ENCODE results near the gene GPD1L. TPM values are rescaled to one million over a fixed set of nuclear protein-coding genes. Genes with fewer than 3 reads are reported as not detected.

GPD1L gene
- total RNA-seq, 1 donor from 2014 or later: 16.6 TPM

- H3K4me3 Mint-ChIP-seq: no peak overlapping the region
- intact Hi-C loops (cut with micrococcal nuclease): no loop called here
- H3K27ac Mint-ChIP-seq: no peak overlapping the region
Observed at GRCh38 chr3:32200992-32201758, 94.8 kb downstream of the GPD1L start.

DNA sequence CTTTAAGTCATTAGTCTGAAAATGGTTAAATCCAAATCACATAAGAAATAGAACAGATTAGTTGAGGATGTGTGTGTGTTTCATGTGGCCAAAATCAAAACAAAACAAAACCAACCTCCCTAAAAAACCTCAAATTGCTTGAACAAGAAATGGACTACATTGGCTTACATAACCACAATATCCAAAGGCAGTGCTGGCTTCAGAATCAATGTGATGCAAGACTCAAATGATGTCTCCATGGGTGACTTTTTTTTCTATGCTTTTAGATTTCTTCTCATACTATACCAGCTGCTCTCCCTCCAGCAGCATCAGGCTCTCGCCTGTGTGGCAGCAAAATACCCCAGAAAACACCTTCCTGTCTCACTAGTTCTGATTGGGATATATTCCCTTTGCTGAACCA lies 96.1 kb downstream of the GPD1L start:
- no peak for DNase-seq (ENCODE audit: low spot score)
- Mint-ChIP-seq H3K36me3 (ENCODE audit: low read depth) (no peaks in the 10 kb centered on the region), H3K27ac (no peak overlapping the region), H3K4me1 (ENCODE audit: low read depth) (no peaks in the 10 kb centered on the region), H3K27me3 (ENCODE audit: insufficient read depth) (peaks cover 18% of the 10 kb centered on the region), H3K4me3 (no peak overlapping the region), H3K9me3 (no peaks in the 10 kb centered on the region)
- intact Hi-C loops (cut with micrococcal nuclease): no loop called here

More at GRCh38 chr3:32200992-32201758, 94.8 kb downstream of the GPD1L start:
- Mint-ChIP-seq H3K36me3 (ENCODE audit: low read depth) (no peaks in the 10 kb centered on the region), H3K9me3 (no peaks in the 10 kb centered on the region), H3K4me1 (ENCODE audit: low read depth) (no peaks in the 10 kb centered on the region), H3K27me3 (ENCODE audit: insufficient read depth) (peaks cover 22% of the 10 kb centered on the region)
- DNase-seq (ENCODE audit: low spot score): no peak

DNA sequence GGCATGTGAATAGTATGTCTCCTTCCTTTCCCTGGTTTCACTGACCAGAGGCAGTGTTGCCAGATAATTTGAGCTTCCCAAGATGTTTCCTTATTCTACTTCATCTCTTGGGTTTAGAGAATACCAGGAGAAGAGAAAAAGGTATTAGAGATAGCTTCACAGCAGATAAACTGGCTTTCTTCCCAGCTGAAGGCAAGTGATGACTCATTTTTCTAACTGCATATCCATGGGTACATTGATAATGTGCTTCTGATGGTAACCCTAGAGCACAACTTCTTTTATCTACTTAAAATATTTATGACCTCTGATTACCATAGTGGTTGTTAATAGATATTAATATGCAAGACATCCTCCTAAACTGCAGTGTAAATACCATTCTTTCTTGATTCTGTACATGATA lies 97.4 kb downstream of the GPD1L start:
- Mint-ChIP-seq H3K9me3 (no peaks in the 10 kb centered on the region), H3K27me3 (ENCODE audit: insufficient read depth) (peaks cover 16% of the 10 kb centered on the region), H3K36me3 (ENCODE audit: low read depth) (no peaks in the 10 kb centered on the region), H3K4me1 (ENCODE audit: low read depth) (no peaks in the 10 kb centered on the region), H3K27ac (no peak overlapping the region), H3K4me3 (no peak overlapping the region)
- DNase-seq (ENCODE audit: low spot score): no peak
- intact Hi-C loops (cut with micrococcal nuclease): no loop called here

DNA sequence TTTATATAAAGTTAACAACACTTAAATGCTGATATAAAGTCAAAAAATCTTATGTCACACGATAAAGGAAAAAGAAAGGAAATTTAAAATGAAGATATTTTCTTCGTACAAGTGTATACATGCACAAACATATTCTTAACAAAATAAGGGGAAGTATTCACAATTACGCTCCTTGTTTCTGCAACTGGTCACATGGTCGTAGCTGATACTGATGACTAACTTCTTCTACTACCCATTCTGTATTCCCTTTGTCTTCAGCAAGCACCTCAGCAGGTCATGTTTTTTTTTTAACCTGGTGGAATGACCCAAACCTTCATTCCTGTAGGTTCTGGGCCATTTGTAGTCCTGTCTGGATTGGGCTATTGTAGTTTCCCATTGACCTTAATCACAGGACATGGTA lies 102.0 kb downstream of the GPD1L start:
- intact Hi-C loops (cut with micrococcal nuclease): no loop called here
- no peak for DNase-seq (ENCODE audit: low spot score)
- Mint-ChIP-seq H3K27me3 (ENCODE audit: insufficient read depth) (peaks cover 4% of the 10 kb centered on the region), H3K27ac (no peak overlapping the region), H3K4me3 (no peak overlapping the region), H3K4me1 (ENCODE audit: low read depth) (no peaks in the 10 kb centered on the region), H3K9me3 (no peaks in the 10 kb centered on the region), H3K36me3 (ENCODE audit: low read depth) (no peaks in the 10 kb centered on the region)

DNA sequence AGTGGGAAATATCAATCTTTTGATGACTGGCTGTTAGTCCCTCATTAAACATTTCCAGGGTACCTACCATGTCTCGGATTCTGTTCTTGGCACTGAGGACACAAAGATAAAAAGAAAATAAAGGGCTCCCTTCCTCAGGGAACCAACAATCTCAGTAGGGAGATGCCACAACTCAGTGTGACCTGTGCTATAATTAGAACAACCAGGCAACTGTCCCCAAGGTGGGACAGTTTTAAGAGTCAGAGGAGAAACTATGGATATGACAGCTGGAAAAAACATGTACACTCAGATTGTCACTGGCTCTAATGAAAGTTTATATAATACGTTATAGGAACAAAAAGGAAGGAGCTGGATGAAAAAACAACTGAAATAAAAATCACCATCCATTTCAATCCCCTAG lies 108.8 kb downstream of the GPD1L start:
- Mint-ChIP-seq H3K4me1 (ENCODE audit: low read depth) (no peaks in the 10 kb centered on the region), H3K27ac (no peak overlapping the region), H3K4me3 (no peak overlapping the region), H3K9me3 (peaks cover 9% of the 10 kb centered on the region), H3K27me3 (ENCODE audit: insufficient read depth) (peaks cover 7% of the 10 kb centered on the region), H3K36me3 (ENCODE audit: low read depth) (no peaks in the 10 kb centered on the region)
- intact Hi-C loops (cut with micrococcal nuclease): no loop called here
- DNase-seq (ENCODE audit: low spot score): no peak

DNA sequence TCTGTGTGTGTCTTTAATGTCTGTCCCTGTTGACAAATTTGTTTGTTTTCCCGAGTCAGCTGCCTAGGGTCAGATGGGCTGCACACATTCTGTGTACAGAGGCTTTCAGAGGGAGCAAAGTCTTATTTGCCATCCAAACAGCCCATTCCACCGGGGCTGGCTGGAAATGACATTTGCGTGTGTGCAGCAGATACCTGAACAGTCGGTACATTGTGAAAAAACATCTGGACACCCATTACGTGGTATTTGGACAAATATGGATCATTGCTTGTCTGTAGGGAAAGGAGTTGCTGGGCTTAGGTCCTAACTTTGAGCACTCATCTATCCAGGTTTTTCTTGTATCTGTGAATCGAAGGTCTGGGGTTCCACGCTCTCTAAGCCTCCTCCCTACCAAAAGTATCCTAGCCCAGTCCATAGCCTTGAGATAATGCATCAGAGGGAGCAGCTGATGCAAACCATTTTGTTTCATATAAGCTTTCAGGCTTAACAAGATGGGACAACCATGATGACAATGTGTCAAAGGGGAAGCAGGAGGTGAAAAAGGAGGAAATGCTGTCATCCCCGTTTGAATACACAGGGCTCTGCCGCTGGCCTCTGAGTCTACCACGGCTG lies 109.9 kb downstream of the GPD1L start:
- no peaks in the 10 kb centered on the region for H3K36me3 Mint-ChIP-seq (ENCODE audit: low read depth)
- intact Hi-C loops (cut with micrococcal nuclease): no loop called here
- H3K9me3 Mint-ChIP-seq: peaks cover 13% of the 10 kb centered on the region
- no peak overlapping the region for H3K4me3 Mint-ChIP-seq
- no peak overlapping the region for H3K27ac Mint-ChIP-seq
- peaks cover 7% of the 10 kb centered on the region for H3K27me3 Mint-ChIP-seq (ENCODE audit: insufficient read depth)
- no peak for DNase-seq (ENCODE audit: low spot score)
- H3K4me1 Mint-ChIP-seq (ENCODE audit: low read depth): no peaks in the 10 kb centered on the region

DNA sequence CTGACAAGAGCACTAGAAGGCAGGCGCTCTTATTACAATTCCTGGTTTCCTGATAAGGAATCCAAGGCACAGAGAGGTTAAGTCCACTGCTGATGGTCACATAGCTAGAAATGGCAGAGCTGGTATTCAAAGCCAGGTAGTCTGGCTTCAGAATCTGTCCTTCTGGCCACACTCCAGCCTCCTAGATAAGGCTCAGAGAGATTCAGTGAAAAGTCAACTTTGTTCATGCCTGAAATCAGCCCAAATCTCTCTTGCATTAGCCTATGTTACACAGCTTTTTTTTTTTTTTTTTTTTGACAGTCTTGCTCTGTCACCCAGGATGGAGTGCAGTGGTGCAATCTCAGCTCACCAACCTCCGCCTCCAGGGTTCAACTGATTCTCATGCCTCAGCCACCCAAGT lies 110.9 kb downstream of the GPD1L start:
- H3K27ac Mint-ChIP-seq: no peak overlapping the region
- H3K36me3 Mint-ChIP-seq (ENCODE audit: low read depth): no peaks in the 10 kb centered on the region
- peaks cover 13% of the 10 kb centered on the region for H3K9me3 Mint-ChIP-seq
- peaks cover 7% of the 10 kb centered on the region for H3K27me3 Mint-ChIP-seq (ENCODE audit: insufficient read depth)
- no peaks in the 10 kb centered on the region for H3K4me1 Mint-ChIP-seq (ENCODE audit: low read depth)
- H3K4me3 Mint-ChIP-seq: no peak overlapping the region
- intact Hi-C loops (cut with micrococcal nuclease): no loop called here
- DNase-seq (ENCODE audit: low spot score): no peak

Other genes with a start within 250 kb of the GPD1L start
- 12.1 and 14.5 TPM in 2 replicates for gene OSBPL10, start 125.4 kb upstream of the GPD1L start, total RNA-seq
- 0.34 and 0.81 TPM in 2 replicates for gene ZNF860, start 124.9 kb upstream of the GPD1L start, total RNA-seq
- 5.0 and 5.7 TPM in 2 replicates for gene CMTM8, start 132.1 kb downstream of the GPD1L start, total RNA-seq

Data from activated T-helper 1 cell treated with anti-CD3 and anti-CD28 coated beads, Interleukin-12 subunit alpha, Interleukin-12 subunit beta, Interleukin-2, Interleukin-4 antibody, amounts not matched to agents 30 ng/mL and 10 ng/mL and 1 ng/mL, durations not matched to agents 14 hours and 24 hours and 36 hours (primary cell).